ENCODE data around the gene GABARAP. TPM values are rescaled to one million over a fixed set of nuclear protein-coding genes. Genes with fewer than 3 reads are reported as not detected.

The GABARAP gene
- total and polyA plus RNA-seq, 10 of the 15 experiments (the other 5 are each of a cell fraction or from before 2014, with no cell fraction given): 134 to 613 (median 285) TPM

GRCh38 chr17:7241783-7242716 lies at the start of gene GABARAP (continued):
- peak; percentile 49; the same call in 1 of the 2 replicates for TF ChIP-seq YY1 (IDR thresholded peaks at IDR 0.05; ENCODE audit: low read depth, low read length)
- no peak for TF ChIP-seq CHD1 (IDR thresholded peaks at IDR 0.05; ENCODE audit: low read depth, low read length)
- peak; percentile 53 for TF ChIP-seq POLR2A (IDR thresholded peaks at IDR 0.05; ENCODE audit: low read depth, low read length)
- peak; percentile 74; the same call in 1 of the 2 replicates for TF ChIP-seq CREB1 (IDR thresholded peaks at IDR 0.05; ENCODE audit: low read depth)
- TF ChIP-seq FOS (IDR thresholded peaks at IDR 0.05; ENCODE audit: borderline replicate concordance, extremely low read depth, insufficient read length): no peak
- TF ChIP-seq ZNF24 (IDR thresholded peaks at IDR 0.05): peak; percentile 66
- TF ChIP-seq LARP7 (IDR thresholded peaks at IDR 0.05): peak; percentile 81
- TF ChIP-seq CHD2 (IDR thresholded peaks at IDR 0.05; ENCODE audit: borderline replicate concordance, low read depth, low read length): peak; percentile 85
- TF ChIP-seq DPF2 (IDR thresholded peaks at IDR 0.05): 0 out of 2 replicates have a peak, but pooled peaks have one; percentile 68
- 0 out of 2 replicates have a peak, but pooled peaks have one; percentile 17 for TF ChIP-seq TCF12 (IDR thresholded peaks at IDR 0.05; ENCODE audit: low read depth, low read length)
- TF ChIP-seq SP1 (IDR thresholded peaks at IDR 0.05; ENCODE audit: low read depth, low read length): peak; percentile 36
- no peak for TF ChIP-seq ZZZ3 (IDR thresholded peaks at IDR 0.05; ENCODE audit: control insufficient read depth, insufficient read length, low read depth)
- peak; percentile 63 for TF ChIP-seq BCL3 (IDR thresholded peaks at IDR 0.05; ENCODE audit: borderline replicate concordance, insufficient read depth, low read depth, low read length, poor library complexity, severe bottlenecking)
- no peak for TF ChIP-seq CEBPZ (IDR thresholded peaks at IDR 0.05; ENCODE audit: low read depth, low read length)

Data from GM12878 (cell line).